Measurements from ENCODE around the gene ERP27. TPM values are rescaled to one million over a fixed set of nuclear protein-coding genes. Genes with fewer than 3 reads are reported as not detected.

ERP27 gene
- total RNA-seq, 6 experiments from 2014 or later: not detected

GRCh38 chr12:14948672-14949071 is 10.3 kb upstream of the ERP27 start:
- H3K9me3 Mint-ChIP-seq: no peaks in the 10 kb centered on the region
- no peak for TF ChIP-seq CTCF (IDR thresholded peaks at IDR 0.05)
- H3K27me3 Mint-ChIP-seq (ENCODE audit: insufficient read depth): no peaks in the 10 kb centered on the region; the same call in 1 of the 2 replicates
- DNase-seq: peak; percentile 25
- H3K36me3 Mint-ChIP-seq (ENCODE audit: low read depth): no peaks in the 10 kb centered on the region
- peak overlapping the region; percentile 82 for H3K27ac Mint-ChIP-seq
- H3K4me1 Mint-ChIP-seq (ENCODE audit: low read depth): peaks cover 66% of the 10 kb centered on the region
- H3K4me3 Mint-ChIP-seq: peak overlapping the region; percentile 52; the same call in 1 of the 2 replicates

GRCh38 chr12:14946861-14947260 is 8.5 kb upstream of the ERP27 start:
- H3K27ac Mint-ChIP-seq: no peak overlapping the region
- no peaks in the 10 kb centered on the region for H3K36me3 Mint-ChIP-seq (ENCODE audit: low read depth)
- H3K9me3 Mint-ChIP-seq: no peaks in the 10 kb centered on the region
- TF ChIP-seq CTCF (IDR thresholded peaks at IDR 0.05): no peak
- DNase-seq: no peak
- H3K27me3 Mint-ChIP-seq (ENCODE audit: insufficient read depth): no peaks in the 10 kb centered on the region; the same call in 1 of the 2 replicates
- no peak overlapping the region for H3K4me3 Mint-ChIP-seq
- H3K4me1 Mint-ChIP-seq (ENCODE audit: low read depth): peaks cover 52% of the 10 kb centered on the region

GRCh38 chr12:14946162-14946561 is 7.8 kb upstream of the ERP27 start:
- no peaks in the 10 kb centered on the region; the same call in 1 of the 2 replicates for H3K27me3 Mint-ChIP-seq (ENCODE audit: insufficient read depth)
- no peak for TF ChIP-seq CTCF (IDR thresholded peaks at IDR 0.05)
- H3K36me3 Mint-ChIP-seq (ENCODE audit: low read depth): no peaks in the 10 kb centered on the region
- H3K27ac Mint-ChIP-seq: no peak overlapping the region
- DNase-seq: no peak
- no peaks in the 10 kb centered on the region for H3K9me3 Mint-ChIP-seq
- peaks cover 45% of the 10 kb centered on the region for H3K4me1 Mint-ChIP-seq (ENCODE audit: low read depth)
- no peak overlapping the region for H3K4me3 Mint-ChIP-seq

- no peak overlapping the region for H3K4me3 Mint-ChIP-seq
Observed at GRCh38 chr12:14942196-14942931, 4.0 kb upstream of the ERP27 start.

GRCh38 chr12:14941369-14941768 is 3.0 kb upstream of the ERP27 start:
- H3K9me3 Mint-ChIP-seq: no peaks in the 10 kb centered on the region
- no peaks in the 10 kb centered on the region for H3K4me1 Mint-ChIP-seq (ENCODE audit: low read depth)
- no peaks in the 10 kb centered on the region for H3K36me3 Mint-ChIP-seq (ENCODE audit: low read depth)
- no peak overlapping the region for H3K27ac Mint-ChIP-seq
- no peak overlapping the region for H3K4me3 Mint-ChIP-seq
- TF ChIP-seq CTCF (IDR thresholded peaks at IDR 0.05): no peak
- DNase-seq: no peak
- peaks cover 3% of the 10 kb centered on the region for H3K27me3 Mint-ChIP-seq (ENCODE audit: insufficient read depth)

More at GRCh38 chr12:14942196-14942931, 4.0 kb upstream of the ERP27 start:
- H3K27me3 Mint-ChIP-seq (ENCODE audit: insufficient read depth): peaks cover 3% of the 10 kb centered on the region
- no peaks in the 10 kb centered on the region for H3K36me3 Mint-ChIP-seq (ENCODE audit: low read depth)
- peaks cover 9% of the 10 kb centered on the region; the same call in 1 of the 2 replicates for H3K4me1 Mint-ChIP-seq (ENCODE audit: low read depth)
- TF ChIP-seq CTCF (IDR thresholded peaks at IDR 0.05): no peak
- DNase-seq: no peak
- no peak overlapping the region for H3K27ac Mint-ChIP-seq
- no peaks in the 10 kb centered on the region for H3K9me3 Mint-ChIP-seq
